Activated CD8-positive, alpha-beta memory T cell treated with anti-CD3 and anti-CD28 coated beads for 36 hours (primary cell): Measurements from ENCODE around the gene PPIP5K2. TPM values are rescaled to one million over a fixed set of nuclear protein-coding genes. Genes with fewer than 3 reads are reported as not detected.

Experiments used
- CTCF ChIA-PET: fragments of 350-600 bp; sonication (Branson Sonifier 250); formaldehyde crosslinking; loops from one replicate; lab custom pipeline; 2021; ENCODE audit warnings: antibody characterized with exemption; lab: Charles Lee
- POLR2A ChIA-PET: fragments of 350-600 bp; sonication (Branson Sonifier 250); formaldehyde crosslinking; loops from one replicate; lab custom pipeline; 2021; ENCODE audit warnings: antibody characterized with exemption; lab: Charles Lee
- total RNA-seq, 2 experiments: library from RNA; stranded (reverse); gene quantifications; one replicate each; pipeline ENCODE4 v1.2.3, GENCODE V29; 2021

PPIP5K2 gene
- total RNA-seq, 2 experiments from 2014 or later: 65.9 to 72.4 TPM

DNA sequence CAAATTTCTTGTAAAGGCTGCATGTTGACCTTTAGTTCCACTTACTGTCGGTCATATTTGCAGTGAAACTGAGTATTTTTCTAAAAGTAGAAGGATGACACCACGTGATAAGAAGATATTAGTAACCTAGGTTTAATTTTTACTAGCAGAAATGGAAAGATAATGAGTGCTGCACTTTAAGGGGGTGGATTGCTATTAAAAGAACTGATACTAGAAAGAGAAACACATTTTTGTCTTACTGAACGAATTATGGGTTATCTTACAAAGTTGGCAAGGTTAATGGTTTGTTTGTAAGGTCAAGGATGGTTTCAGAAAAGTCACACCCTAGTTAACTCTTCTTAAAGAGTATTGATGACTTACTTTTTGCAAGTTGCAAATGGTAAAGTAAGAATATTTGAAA, 140.8 kb downstream of the PPIP5K2 start:
- ChIA-PET CTCF (no interaction called here), POLR2A (no interaction called here)

Other genes starting within 250 kb of the PPIP5K2 start
- gene GIN1, start 163 bp upstream of the PPIP5K2 start, total RNA-seq: 1 to 10 TPM; 8.2 to 8.9 TPM
- 10 to 100 TPM in 1 of 2 experiments, 1 to 10 TPM in 1; 9.7 to 10.2 TPM for gene MACIR, start 138.5 kb downstream of the PPIP5K2 start, total RNA-seq